ENCODE measurements around the gene PDE6D.
A peak's percentile ranks its signal among the peaks of the same experiment; 100 is the strongest.

The PDE6D gene

DNA sequence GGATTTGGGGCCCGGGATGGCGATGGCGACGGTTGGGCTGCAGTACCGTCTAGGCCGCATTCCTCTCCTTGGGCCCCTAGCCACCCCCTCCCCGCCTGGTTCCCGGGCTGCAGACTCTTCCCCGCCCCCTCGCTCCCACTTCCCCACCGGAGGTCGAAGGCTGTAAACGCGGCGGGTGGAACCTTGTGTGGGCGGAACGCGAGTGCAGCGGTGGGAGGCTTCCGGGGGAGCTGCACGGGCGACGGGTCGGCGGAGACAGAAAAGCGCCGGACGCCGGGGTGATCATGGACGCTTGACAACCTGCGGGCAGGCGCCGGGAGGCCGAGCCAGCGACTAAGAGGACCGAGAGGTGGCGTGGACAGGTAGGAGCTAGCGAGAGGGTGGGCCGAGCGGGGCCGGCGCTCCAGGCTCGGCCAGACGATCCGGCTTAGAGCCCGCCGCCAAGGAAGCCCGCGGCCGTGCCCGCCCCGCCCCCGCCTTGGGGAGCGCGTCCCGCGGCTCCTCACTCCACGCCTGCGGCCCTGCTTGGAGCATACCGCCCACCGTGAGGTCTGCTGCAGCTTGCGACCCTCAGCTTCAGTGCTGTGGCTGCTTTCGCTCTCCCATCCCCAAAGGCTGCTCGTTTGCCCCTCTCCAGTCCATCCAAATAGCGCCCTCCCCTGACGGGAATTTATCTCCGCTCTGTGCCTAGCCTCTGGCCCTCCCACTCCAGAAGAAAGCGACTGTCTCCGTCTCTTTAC lies 5.3 kb upstream of the PDE6D start, which contains the start of gene COPS7B:
Gene COPS7B, plus strand, starts transcription at position 269 of the 740 bp plus-strand sequence. CDS start 2,126 bp downstream, outside the sequence.
- peak within 1 kb of the TSS; percentile 77 for H3K27ac ChIP-seq
- TF ChIP-seq ZFX (IDR thresholded peaks at IDR 0.05): peak; percentile 74
- peak; percentile 63 for TF ChIP-seq CTCF (conservative IDR thresholded peaks at IDR 0.05)

GRCh38 chr2:231785822-231786176 lies 4.7 kb upstream of the PDE6D start:
- H3K27ac ChIP-seq: peak overlapping the region; percentile 77
- TF ChIP-seq CTCF (conservative IDR thresholded peaks at IDR 0.05) (no peak), ZFX (IDR thresholded peaks at IDR 0.05) (no peak)

- no peak overlapping the region for H3K27ac ChIP-seq
- no peak for TF ChIP-seq ZFX (IDR thresholded peaks at IDR 0.05)
- TF ChIP-seq CTCF (conservative IDR thresholded peaks at IDR 0.05): no peak
Measured at GRCh38 chr2:231785413-231785812, 4.3 kb upstream of the PDE6D start.

DNA sequence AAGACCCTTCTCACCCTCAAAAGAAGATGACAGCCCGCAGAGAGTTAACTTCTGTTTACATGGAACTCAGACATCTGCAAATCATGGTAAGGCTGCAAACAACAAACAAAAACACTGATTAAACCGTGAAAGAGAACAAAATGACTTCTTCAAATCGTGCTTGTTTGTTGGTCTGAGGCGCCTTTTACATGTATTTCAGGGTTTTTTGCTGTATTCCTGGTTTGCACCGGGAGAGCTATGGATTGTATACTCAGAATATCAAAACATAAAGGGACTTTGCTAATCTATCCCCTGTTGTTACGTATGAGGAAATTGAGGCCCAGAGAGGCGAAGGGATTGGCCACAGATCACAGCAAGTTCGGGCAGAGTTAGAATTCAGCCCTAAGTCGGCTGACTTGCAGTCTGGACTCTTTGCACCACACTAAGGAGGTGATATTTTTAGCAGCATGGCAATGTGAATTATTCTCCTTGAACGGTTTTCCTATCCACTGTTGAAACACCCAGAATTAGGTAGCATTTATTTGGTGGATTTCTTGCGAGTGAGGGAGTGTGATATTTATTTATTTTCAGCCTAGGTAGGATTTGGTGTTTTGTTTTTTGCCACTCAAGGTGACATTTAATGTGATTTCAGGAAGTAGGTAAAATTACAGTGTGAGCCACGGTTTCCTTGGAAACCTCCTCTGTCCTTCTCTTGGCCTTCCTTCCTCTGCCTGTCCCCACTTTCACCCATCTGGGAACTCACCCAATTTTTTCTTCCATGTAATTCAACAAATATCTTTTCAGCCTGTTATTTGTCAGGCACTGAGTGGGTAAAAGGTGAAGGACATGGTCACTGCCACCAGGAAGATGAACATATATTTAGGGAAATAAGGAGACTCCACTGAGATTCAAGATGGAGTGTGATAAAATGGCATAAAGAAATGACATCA lies 980 bp upstream of the PDE6D start:
- H3K27ac ChIP-seq: peak overlapping the region; percentile 67

GRCh38 chr2:231780123-231780908 lies 766 bp downstream of the PDE6D start:
- peak overlapping the region; percentile 67 for H3K27ac ChIP-seq
- no peak for TF ChIP-seq ZFX (IDR thresholded peaks at IDR 0.05)
- no peak for TF ChIP-seq CTCF (conservative IDR thresholded peaks at IDR 0.05)

More for the DNA sequence above, 980 bp upstream of the PDE6D start:
- TF ChIP-seq ZFX (IDR thresholded peaks at IDR 0.05) (no peak), CTCF (conservative IDR thresholded peaks at IDR 0.05) (no peak)

- H3K27ac ChIP-seq: no peak overlapping the region
- TF ChIP-seq ZFX (IDR thresholded peaks at IDR 0.05) (no peak), CTCF (conservative IDR thresholded peaks at IDR 0.05) (no peak)
Measured at GRCh38 chr2:231769170-231770136, 11.6 kb downstream of the PDE6D start.
